ENCODE measurements around the gene SLC9A4.

SLC9A4 gene

DNA sequence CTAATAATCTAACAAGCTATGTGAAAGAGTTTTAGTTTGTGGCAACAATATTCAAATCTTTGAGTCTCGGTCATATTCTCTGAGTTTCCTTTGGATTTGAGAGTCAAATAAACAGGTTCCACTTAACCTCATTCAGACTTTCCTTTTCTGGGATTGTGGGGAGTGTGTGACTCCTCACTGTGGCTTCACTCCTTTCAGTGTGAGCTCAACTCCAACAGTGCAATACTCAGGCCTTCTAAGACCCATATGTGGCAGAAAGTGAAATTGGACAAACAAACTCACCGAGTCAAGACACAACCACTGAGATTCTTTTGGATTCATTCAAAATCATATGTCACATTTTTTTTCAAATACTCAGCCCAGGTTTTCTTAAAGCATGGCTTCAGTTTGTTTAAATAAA is 25.4 kb downstream of the SLC9A4 start:
- TF ChIP-seq SPI1 (IDR thresholded peaks at IDR 0.05; ENCODE audit: borderline replicate concordance, low read depth) = no peak
- no peak for TF ChIP-seq POLR2AphosphoS5 (IDR thresholded peaks at IDR 0.05; ENCODE audit: low read depth)
- no peak for TF ChIP-seq CTCF (IDR thresholded peaks at IDR 0.05; ENCODE audit: insufficient read depth, low read length)
- no peak for TF ChIP-seq GABPA (IDR thresholded peaks at IDR 0.05; ENCODE audit: low read depth)
- no peak for TF ChIP-seq REST (IDR thresholded peaks at IDR 0.05; ENCODE audit: insufficient replicate concordance, low read depth)
- H3K27ac ChIP-seq (replicated peaks) = no peak overlapping the region
- DNase-seq (ENCODE audit: low read depth in 1 of 2, low spot score in 1 of 2) = no peak
- H3K27me3 ChIP-seq (ENCODE audit: insufficient read depth, poor library complexity, severe bottlenecking) = no peaks in the 10 kb centered on the region
- H3K4me3 ChIP-seq (replicated peaks; ENCODE audit: insufficient read depth, low read length) = no peak overlapping the region

GRCh38 chr2:102499558-102499957 is 26.5 kb downstream of the SLC9A4 start:
- no peak overlapping the region for H3K27ac ChIP-seq (replicated peaks)
- no peak overlapping the region for H3K4me3 ChIP-seq (replicated peaks; ENCODE audit: insufficient read depth, low read length)
- H3K27me3 ChIP-seq (ENCODE audit: insufficient read depth, poor library complexity, severe bottlenecking) = no peaks in the 10 kb centered on the region
- no peak for DNase-seq (ENCODE audit: low read depth in 1 of 2, low spot score in 1 of 2)
- no peak for TF ChIP-seq CTCF (IDR thresholded peaks at IDR 0.05; ENCODE audit: insufficient read depth, low read length)
- no peak for TF ChIP-seq SPI1 (IDR thresholded peaks at IDR 0.05; ENCODE audit: borderline replicate concordance, low read depth)
- TF ChIP-seq REST (IDR thresholded peaks at IDR 0.05; ENCODE audit: insufficient replicate concordance, low read depth) = no peak
- no peak for TF ChIP-seq GABPA (IDR thresholded peaks at IDR 0.05; ENCODE audit: low read depth)
- no peak for TF ChIP-seq POLR2AphosphoS5 (IDR thresholded peaks at IDR 0.05; ENCODE audit: low read depth)

GRCh38 chr2:102502576-102502975 is 29.6 kb downstream of the SLC9A4 start:
- Histone ChIP-seq H3K4me3 (replicated peaks; ENCODE audit: insufficient read depth, low read length) (no peak overlapping the region), H3K27me3 (ENCODE audit: insufficient read depth, poor library complexity, severe bottlenecking) (no peaks in the 10 kb centered on the region), H3K27ac (replicated peaks) (no peak overlapping the region)
- no peak for TF ChIP-seq REST (IDR thresholded peaks at IDR 0.05; ENCODE audit: insufficient replicate concordance, low read depth)
- no peak for TF ChIP-seq SPI1 (IDR thresholded peaks at IDR 0.05; ENCODE audit: borderline replicate concordance, low read depth)
- no peak for TF ChIP-seq GABPA (IDR thresholded peaks at IDR 0.05; ENCODE audit: low read depth)
- TF ChIP-seq CTCF (IDR thresholded peaks at IDR 0.05; ENCODE audit: insufficient read depth, low read length) = no peak
- TF ChIP-seq POLR2AphosphoS5 (IDR thresholded peaks at IDR 0.05; ENCODE audit: low read depth) = no peak
- no peak for DNase-seq (ENCODE audit: low read depth in 1 of 2, low spot score in 1 of 2)

Measured in HL-60 (cell line).